OCI-LY1 (cell line): Measurements from ENCODE around the gene MAP3K1.

Experiments
- H2AFZ ChIP-seq: fragments of 200-600 bp; sonication (generic), shearing (Covaris generic); 2 replicates; pipeline ENCODE4 v1.6.0; 2014; ENCODE audit warnings: antibody characterized with exemption, mild to moderate bottlenecking, low read length
- H3F3A ChIP-seq: fragments of 200-600 bp; sonication (generic), shearing (Covaris generic); 2 replicates; pipeline ENCODE4 v1.6.0; 2014; ENCODE audit warnings: mild to moderate bottlenecking, antibody characterized with exemption, low read length, moderate library complexity; ENCODE audit not compliant: insufficient read depth
- H3K27ac ChIP-seq: fragments of 200-600 bp; sonication (generic); 2 replicates; pipeline ENCODE4 v1.5.1; 2014; ENCODE audit warnings: low read length, mixed run types, mild to moderate bottlenecking, low read depth; ENCODE audit not compliant: poor library complexity, severe bottlenecking
- H3K27me3 ChIP-seq: fragments of 200-600 bp; sonication (generic); 2 replicates; pipeline ENCODE4 v1.6.0; 2014; ENCODE audit warnings: antibody characterized with exemption, mild to moderate bottlenecking, low read length, moderate library complexity; ENCODE audit not compliant: insufficient read depth
- H3K36me3 ChIP-seq: fragments of 200-600 bp; sonication (generic); 2 replicates; pipeline ENCODE4 v1.6.1; 2014; ENCODE audit warnings: mild to moderate bottlenecking, antibody characterized with exemption, low read length, moderate library complexity, mixed read lengths; ENCODE audit not compliant: insufficient read depth
- H3K4me1 ChIP-seq: fragments of 200-600 bp; sonication (generic); 2 replicates; pipeline ENCODE4 v1.5.1; 2014; ENCODE audit warnings: mild to moderate bottlenecking, low read length, moderate library complexity; ENCODE audit not compliant: insufficient read depth, severe bottlenecking
- H3K4me2 ChIP-seq: fragments of 200-600 bp; sonication (generic), shearing (Covaris generic); 2 replicates; pipeline ENCODE4 v1.6.1; 2014; ENCODE audit warnings: low read length
- H3K4me3 ChIP-seq: fragments of 200-600 bp; sonication (generic); 2 replicates; pipeline ENCODE4 v1.5.1; 2014; ENCODE audit warnings: low read length, low read depth, mild to moderate bottlenecking, mixed read lengths; ENCODE audit not compliant: poor library complexity, severe bottlenecking
- H3K79me2 ChIP-seq: fragments of 200-600 bp; shearing (Covaris generic); 2 replicates; pipeline ENCODE4 v1.6.1; 2016; ENCODE audit warnings: mixed run types, low read length, mixed read lengths; ENCODE audit not compliant: insufficient read depth
- H3K9ac ChIP-seq: fragments of 200-600 bp; sonication (generic), shearing (Covaris generic); 2 replicates; pipeline ENCODE4 v1.6.1; 2014; ENCODE audit warnings: mild to moderate bottlenecking, low read length, mixed read lengths
- H3K9me2 ChIP-seq: fragments of 200-600 bp; sonication (generic), shearing (Covaris generic); 2 replicates; pipeline ENCODE4 v1.6.1; 2014; ENCODE audit warnings: low read depth, mild to moderate bottlenecking, low read length, mixed read lengths
- H3K9me3 ChIP-seq: fragments of 200-600 bp; shearing (Covaris generic); 2 replicates; pipeline ENCODE4 v1.6.1; 2014; ENCODE audit warnings: low read length, mixed read lengths
- H4K20me1 ChIP-seq: fragments of 200-600 bp; sonication (generic), shearing (Covaris generic); 2 replicates; pipeline ENCODE4 v1.6.0; 2016; ENCODE audit warnings: mild to moderate bottlenecking, low read length; ENCODE audit not compliant: insufficient read depth
- CTCF ChIP-seq: fragments of 200-600 bp; sonication (generic), shearing (Covaris generic); IDR thresholded peaks from 2 replicates; pipeline ENCODE4 v1.5.1; 2017; ENCODE audit warnings: mild to moderate bottlenecking, antibody characterized with exemption, low read length, moderate library complexity, mixed read lengths
- EZH2 ChIP-seq: fragments of 200-600 bp; sonication (generic), shearing (Covaris generic); IDR thresholded peaks from 2 replicates; pipeline ENCODE4 v1.8.0; 2017; ENCODE audit warnings: borderline replicate concordance, mixed run types, mild to moderate bottlenecking, antibody characterized with exemption, low read length, moderate library complexity, mixed read lengths

MAP3K1 gene

GRCh38 chr5:56941981-56942380 is 126.6 kb downstream of the MAP3K1 start:
- H3K27me3 ChIP-seq: no peaks in the 10 kb centered on the region
- H3K36me3 ChIP-seq: peaks cover 92% of the 10 kb centered on the region
- TF ChIP-seq EZH2 (no peak), CTCF (no peak)
- no peaks in the 10 kb centered on the region for H3K4me1 ChIP-seq
- no peaks in the 10 kb centered on the region for H3K9me3 ChIP-seq
- H3K4me3 ChIP-seq: no peak overlapping the region
- no peak overlapping the region for H3K4me2 ChIP-seq
- H2AFZ ChIP-seq: no peak overlapping the region
- no peaks in the 10 kb centered on the region for H3K9me2 ChIP-seq
- H3K79me2 ChIP-seq: no peaks in the 10 kb centered on the region
- H3K27ac ChIP-seq: no peak overlapping the region
- no peaks in the 10 kb centered on the region for H4K20me1 ChIP-seq
- no peak overlapping the region for H3K9ac ChIP-seq
- H3F3A ChIP-seq: no peaks in the 10 kb centered on the region
